Measurements from ENCODE around the gene BAHCC1.

DNA sequence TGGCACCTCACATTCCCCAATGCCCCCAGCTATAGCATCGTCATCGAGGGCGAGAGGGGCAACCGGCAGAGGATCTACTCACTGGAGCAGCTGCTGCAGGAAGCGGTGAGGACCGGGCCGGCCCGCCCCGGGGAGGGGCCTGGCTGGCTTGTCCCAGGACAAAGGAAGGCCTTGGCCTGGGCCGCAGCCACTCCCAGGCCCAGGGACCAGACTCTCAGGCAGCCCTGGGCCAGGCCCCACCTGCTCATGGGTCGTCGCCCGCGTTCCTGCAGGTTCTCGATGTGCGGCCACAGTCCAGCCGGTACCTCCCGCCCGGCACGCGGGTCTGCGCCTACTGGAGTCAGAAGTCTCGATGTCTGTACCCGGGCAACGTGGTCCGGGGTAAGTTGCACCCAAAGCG lies 64.0 kb downstream of the BAHCC1 start:
- TF ChIP-seq, protein P1, sequence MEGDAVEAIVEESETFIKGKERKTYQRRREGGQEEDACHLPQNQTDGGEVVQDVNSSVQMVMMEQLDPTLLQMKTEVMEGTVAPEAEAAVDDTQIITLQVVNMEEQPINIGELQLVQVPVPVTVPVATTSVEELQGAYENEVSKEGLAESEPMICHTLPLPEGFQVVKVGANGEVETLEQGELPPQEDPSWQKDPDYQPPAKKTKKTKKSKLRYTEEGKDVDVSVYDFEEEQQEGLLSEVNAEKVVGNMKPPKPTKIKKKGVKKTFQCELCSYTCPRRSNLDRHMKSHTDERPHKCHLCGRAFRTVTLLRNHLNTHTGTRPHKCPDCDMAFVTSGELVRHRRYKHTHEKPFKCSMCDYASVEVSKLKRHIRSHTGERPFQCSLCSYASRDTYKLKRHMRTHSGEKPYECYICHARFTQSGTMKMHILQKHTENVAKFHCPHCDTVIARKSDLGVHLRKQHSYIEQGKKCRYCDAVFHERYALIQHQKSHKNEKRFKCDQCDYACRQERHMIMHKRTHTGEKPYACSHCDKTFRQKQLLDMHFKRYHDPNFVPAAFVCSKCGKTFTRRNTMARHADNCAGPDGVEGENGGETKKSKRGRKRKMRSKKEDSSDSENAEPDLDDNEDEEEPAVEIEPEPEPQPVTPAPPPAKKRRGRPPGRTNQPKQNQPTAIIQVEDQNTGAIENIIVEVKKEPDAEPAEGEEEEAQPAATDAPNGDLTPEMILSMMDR (conservative IDR thresholded peaks at IDR 0.05; ENCODE audit: low read depth, low read length): no peak
- TF ChIP-seq EZH2phosphoT487 (IDR thresholded peaks at IDR 0.05; ENCODE audit: borderline replicate concordance, low read length) (no peak), EZH2 (IDR thresholded peaks at IDR 0.05; ENCODE audit: low read length, unreplicated experiment) (no peak)
